ENCODE results near the gene VAMP2. TPM values are rescaled to one million over a fixed set of nuclear protein-coding genes. Genes with fewer than 3 reads are reported as not detected.

Gene VAMP2
- total RNA-seq, 1 donor from 2014 or later = 2.1 TPM

- Histone ChIP-seq H3K27me3 (ENCODE audit: control insufficient read depth, insufficient read depth, low read length) (peaks cover 3% of the 10 kb centered on the region), H3K4me3 (ENCODE audit: low read depth, low read length) (no peak overlapping the region), H3K36me3 (ENCODE audit: control insufficient read depth, insufficient read depth, low read length) (no peaks in the 10 kb centered on the region)
- TF ChIP-seq, protein P1, sequence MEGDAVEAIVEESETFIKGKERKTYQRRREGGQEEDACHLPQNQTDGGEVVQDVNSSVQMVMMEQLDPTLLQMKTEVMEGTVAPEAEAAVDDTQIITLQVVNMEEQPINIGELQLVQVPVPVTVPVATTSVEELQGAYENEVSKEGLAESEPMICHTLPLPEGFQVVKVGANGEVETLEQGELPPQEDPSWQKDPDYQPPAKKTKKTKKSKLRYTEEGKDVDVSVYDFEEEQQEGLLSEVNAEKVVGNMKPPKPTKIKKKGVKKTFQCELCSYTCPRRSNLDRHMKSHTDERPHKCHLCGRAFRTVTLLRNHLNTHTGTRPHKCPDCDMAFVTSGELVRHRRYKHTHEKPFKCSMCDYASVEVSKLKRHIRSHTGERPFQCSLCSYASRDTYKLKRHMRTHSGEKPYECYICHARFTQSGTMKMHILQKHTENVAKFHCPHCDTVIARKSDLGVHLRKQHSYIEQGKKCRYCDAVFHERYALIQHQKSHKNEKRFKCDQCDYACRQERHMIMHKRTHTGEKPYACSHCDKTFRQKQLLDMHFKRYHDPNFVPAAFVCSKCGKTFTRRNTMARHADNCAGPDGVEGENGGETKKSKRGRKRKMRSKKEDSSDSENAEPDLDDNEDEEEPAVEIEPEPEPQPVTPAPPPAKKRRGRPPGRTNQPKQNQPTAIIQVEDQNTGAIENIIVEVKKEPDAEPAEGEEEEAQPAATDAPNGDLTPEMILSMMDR (IDR thresholded peaks at IDR 0.05; ENCODE audit: insufficient read depth, low read length, severe bottlenecking) = no peak
- DNase-seq (ENCODE audit: low read depth) (no peak), FAIRE-seq (no peak)
Observed at GRCh38 chr17:8128125-8128784, 34.5 kb downstream of the VAMP2 start.

GRCh38 chr17:8126491-8127066 is 36.2 kb downstream of the VAMP2 start:
- peaks cover 3% of the 10 kb centered on the region for H3K27me3 ChIP-seq (ENCODE audit: control insufficient read depth, insufficient read depth, low read length)
- TF ChIP-seq, protein P1 (IDR thresholded peaks at IDR 0.05; ENCODE audit: insufficient read depth, low read length, severe bottlenecking) = no peak
- peak; percentile 34 for DNase-seq (ENCODE audit: low read depth)

DNA sequence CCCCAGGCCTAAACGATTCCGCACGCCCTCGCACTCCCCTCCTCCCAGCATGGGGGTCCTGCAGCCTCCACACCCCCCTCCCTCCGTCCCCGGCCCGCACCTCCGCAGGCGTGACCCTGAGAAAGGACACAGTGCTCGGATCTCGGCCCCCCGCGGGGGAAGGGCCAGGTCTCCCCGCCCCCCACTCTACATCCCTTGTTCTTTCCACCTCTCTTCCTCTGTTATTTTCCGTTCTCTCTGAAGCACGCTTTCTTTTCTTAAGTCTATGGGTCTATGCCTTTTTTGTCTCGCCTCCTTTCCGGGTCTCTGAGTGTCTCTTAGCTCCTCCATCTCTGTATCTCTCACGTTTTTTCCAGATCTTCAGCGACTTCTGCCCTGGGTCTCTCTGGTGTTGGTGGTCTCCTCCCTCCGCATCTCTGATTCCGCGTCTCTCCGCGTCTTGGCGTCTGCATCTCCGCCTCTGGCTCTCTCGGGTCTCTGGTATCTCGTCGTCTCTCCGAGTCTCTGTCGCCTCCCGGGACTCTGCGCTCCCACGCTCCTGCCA is 36.7 kb downstream of the VAMP2 start:
- TF ChIP-seq, protein P1 (IDR thresholded peaks at IDR 0.05; ENCODE audit: insufficient read depth, low read length, severe bottlenecking) = no peak
- Histone ChIP-seq H3K36me3 (ENCODE audit: control insufficient read depth, insufficient read depth, low read length) (no peaks in the 10 kb centered on the region), H3K4me3 (ENCODE audit: low read depth, low read length) (peak overlapping the region; percentile 69), H3K27me3 (ENCODE audit: control insufficient read depth, insufficient read depth, low read length) (peaks cover 3% of the 10 kb centered on the region)
- FAIRE-seq = no peak
- no peak for DNase-seq (ENCODE audit: low read depth)

More at GRCh38 chr17:8126491-8127066, 36.2 kb downstream of the VAMP2 start:
- no peak for FAIRE-seq
- H3K36me3 ChIP-seq (ENCODE audit: control insufficient read depth, insufficient read depth, low read length) = no peaks in the 10 kb centered on the region
- peak overlapping the region; percentile 69 for H3K4me3 ChIP-seq (ENCODE audit: low read depth, low read length)

DNA sequence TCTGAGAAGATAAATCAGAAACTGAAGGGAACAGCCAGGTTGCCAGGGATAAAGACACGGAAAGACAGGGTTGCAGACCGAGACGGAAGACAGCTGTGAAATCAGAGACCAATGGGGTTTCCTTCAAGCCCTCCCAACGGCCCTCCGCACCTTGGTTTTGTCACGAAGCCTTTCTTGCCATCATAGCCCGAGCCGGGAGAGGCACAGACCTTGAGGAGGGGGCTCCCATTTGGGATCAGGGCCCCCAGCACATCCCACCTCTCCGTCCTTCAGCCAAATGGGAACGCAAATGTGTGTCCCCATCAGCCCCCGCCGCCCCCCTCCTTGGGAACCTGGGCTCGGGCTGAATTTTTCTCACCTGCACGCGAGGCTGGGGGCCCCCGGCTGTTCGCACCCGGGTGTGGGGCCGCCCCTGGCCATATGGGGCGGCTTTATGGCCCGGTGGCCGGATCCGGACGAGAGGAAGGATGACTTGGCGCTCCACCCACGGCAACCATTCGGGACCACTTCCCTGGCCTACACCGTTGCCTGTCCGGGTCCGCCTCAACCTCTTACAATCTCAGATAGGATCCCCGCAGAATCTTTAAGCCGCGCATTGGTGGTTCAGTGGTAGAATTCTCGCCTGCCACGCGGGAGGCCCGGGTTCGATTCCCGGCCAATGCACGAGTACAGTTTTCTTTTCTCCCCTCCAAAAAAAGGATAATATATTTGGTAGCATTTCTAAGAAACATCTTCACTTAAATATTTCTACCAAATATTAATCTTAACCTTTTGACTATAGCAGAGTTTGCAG is 37.4 kb downstream of the VAMP2 start:
- Histone ChIP-seq H3K4me3 (ENCODE audit: low read depth, low read length) (peak overlapping the region; percentile 69), H3K27me3 (ENCODE audit: control insufficient read depth, insufficient read depth, low read length) (peaks cover 3% of the 10 kb centered on the region), H3K36me3 (ENCODE audit: control insufficient read depth, insufficient read depth, low read length) (no peaks in the 10 kb centered on the region)
- DNase-seq (ENCODE audit: low read depth) (peak; percentile 42), FAIRE-seq (no peak)
- TF ChIP-seq, protein P1 (IDR thresholded peaks at IDR 0.05; ENCODE audit: insufficient read depth, low read length, severe bottlenecking) = no peak

- peak overlapping the region; percentile 45 for H3K4me3 ChIP-seq (ENCODE audit: low read depth, low read length)
- FAIRE-seq (no peak), DNase-seq (ENCODE audit: low read depth) (no peak)
- TF ChIP-seq, protein P1 (IDR thresholded peaks at IDR 0.05; ENCODE audit: insufficient read depth, low read length, severe bottlenecking) = no peak
- H3K27me3 ChIP-seq (ENCODE audit: control insufficient read depth, insufficient read depth, low read length) = peaks cover 3% of the 10 kb centered on the region
- no peaks in the 10 kb centered on the region for H3K36me3 ChIP-seq (ENCODE audit: control insufficient read depth, insufficient read depth, low read length)
Observed at GRCh38 chr17:8124350-8125153, 38.2 kb downstream of the VAMP2 start.

Measured in bronchial epithelial cell (primary cell).